ENCODE measurements around the gene TBCB.
"Not testable (repeated sequence)": the region's sequence is repeated elsewhere in the genome, so short reads cannot be mapped to it uniquely, and the experiment has no call there.

TBCB gene

DNA sequence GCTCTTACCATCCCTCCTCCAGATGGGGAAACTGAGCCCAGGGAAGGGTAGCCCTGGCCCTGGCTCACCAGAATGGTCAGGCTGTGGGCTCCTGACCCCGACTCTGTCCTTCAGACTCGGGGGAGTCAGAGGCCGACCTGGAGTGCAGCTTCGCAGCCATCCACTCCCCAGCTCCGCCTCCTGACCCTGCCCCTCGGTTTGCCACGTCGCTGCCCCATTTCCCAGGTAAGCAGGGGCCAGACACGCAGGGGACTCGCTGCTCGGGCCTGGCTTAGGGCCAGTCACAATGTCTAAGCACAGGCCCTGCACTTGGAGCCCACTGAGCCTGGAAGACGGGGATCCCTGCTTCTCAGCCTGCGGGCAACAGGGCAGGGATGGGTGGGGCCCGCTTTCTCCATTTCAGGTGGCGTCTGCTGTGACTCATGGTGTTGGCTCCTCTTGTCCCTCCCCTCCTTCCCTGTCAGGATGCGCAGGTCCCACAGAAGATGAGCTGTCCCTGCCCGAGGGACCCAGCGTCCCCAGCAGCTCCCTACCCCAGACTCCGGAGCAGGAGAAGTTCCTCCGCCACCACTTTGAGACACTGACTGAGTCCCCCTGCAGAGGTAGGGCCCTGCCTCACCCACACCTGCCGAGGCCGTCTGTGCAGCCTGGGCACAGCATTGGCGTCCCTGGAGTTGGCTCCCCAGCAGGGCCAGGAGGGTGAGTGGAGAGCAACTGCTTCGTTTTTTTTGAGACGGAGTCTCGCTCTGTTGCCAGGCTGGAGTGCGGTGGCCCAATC is 13.5 kb upstream of the TBCB start:
- no peak for DNase-seq (ENCODE audit: low read depth)

DNA sequence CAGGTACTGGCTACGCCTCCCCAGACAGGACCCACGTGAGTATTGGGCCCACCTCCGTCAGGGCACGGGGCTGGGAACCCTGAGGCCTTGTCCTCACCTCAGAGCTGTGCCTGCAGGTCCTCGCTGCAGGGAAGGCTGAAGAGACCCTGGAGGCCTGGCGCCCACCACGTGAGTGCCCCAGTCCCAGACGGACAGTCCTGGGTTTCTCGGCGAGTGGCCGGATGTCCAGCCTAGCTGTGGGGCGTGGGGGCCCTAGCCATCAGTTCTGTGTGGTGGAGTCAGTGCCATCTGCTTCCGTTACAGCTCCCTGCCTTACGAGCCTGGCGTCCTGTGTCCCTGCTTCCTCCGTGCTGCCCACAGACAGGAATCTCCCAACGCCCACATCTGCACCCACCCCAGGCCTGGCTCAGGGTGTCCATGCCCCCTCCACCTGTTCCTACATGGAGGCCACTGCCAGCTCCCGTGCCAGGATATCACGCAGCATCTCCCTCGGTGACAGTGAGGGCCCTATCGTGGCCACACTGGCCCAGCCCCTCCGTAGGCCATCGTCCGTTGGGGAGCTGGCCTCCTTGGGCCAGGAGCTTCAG is 12.1 kb upstream of the TBCB start:
- DNase-seq (ENCODE audit: low read depth): no peak

DNA sequence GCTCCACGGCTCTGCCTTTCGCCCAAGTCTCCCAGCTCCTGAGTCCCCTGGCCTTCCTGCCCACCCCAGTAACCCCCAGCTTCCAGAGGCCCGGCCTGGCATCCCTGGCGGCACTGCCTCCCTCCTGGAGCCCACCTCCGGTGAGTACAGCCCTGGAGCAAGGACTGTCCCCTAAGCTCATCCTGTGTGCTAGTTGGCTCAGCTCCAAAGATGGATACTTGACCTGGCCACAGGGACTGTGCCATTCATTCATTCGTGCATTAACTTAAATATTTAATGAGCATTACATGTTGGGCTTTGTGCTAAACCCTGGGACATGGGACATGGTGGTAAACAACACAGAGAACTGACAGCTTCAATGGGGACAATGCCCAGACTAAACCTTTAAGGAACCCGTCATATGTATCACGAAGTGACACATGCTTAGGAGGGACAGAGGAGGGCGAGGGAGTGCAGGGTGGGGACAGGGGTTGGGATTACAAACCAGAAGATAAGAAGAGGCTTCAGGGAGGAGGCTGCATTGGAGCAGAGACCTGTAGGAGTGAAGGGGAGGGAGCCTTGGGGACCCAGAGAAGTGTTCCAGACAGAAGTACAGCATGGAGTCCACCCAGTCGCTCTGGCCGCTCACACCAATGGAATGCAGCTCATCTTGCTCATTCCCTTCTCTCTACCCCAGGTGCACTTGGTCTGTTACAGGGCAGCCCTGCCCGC is 11.3 kb upstream of the TBCB start:
- no peak for DNase-seq (ENCODE audit: low read depth)

DNA sequence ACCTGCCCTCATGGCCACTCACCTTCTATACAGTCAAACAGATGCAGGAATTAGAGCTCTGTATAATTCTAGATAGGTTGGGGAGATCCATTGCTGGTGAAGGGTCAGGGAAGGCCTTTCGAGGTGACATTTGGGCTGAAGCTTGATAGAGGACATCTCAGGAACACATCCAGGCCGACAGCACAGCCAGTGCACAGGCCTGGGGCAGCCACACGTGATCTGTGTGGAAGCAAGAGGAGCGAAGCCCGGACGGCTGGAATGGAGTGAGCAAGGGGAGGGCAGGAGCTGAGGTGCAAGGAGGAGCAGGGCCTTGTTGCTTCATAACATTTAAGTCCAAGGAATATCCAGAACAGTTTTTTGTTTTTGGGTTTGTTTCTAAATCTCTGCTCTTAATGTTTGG is 8.8 kb upstream of the TBCB start:
- no peak for DNase-seq (ENCODE audit: low read depth)

DNA sequence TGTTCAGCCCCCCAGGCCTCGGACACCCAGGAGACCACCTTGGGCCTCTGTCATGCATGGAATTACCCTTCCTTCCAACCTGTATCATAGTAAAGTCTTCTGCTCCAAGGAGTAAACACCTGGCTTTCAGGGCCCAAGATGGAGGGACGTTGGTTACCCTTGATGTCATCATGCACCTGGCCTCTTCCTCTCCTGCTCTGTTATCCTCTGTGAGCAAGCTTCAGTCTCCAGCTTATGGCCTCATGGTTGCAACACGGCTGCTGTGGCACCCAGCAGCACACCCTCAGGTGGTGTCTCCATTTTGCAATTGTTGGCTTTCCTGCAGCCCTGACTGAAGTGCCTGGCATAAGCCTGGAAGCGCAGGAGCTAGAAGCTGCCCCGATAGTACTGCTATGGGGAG is 8.3 kb upstream of the TBCB start:
- no peak for DNase-seq (ENCODE audit: low read depth)

DNA sequence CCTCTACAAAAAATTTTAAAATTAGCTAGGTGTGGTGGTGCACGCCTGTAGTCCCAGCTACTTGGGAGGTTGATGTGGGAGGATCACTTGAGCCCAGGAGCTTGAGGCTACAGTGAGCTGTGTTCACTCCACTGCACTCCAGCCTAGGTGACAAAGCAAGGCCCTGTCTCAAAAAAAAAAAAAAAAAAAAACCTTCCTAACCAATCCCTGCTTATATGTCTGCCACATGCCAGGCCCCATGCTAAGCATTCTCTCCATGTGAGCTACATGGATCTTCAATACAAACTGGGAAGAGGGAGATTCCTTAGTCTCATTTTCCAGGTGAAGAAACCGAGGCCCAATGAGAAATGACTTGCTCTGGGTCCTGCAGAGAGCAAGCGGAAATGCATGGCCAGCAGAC is 6.6 kb upstream of the TBCB start:
- DNase-seq (ENCODE audit: low read depth): no peak

DNA sequence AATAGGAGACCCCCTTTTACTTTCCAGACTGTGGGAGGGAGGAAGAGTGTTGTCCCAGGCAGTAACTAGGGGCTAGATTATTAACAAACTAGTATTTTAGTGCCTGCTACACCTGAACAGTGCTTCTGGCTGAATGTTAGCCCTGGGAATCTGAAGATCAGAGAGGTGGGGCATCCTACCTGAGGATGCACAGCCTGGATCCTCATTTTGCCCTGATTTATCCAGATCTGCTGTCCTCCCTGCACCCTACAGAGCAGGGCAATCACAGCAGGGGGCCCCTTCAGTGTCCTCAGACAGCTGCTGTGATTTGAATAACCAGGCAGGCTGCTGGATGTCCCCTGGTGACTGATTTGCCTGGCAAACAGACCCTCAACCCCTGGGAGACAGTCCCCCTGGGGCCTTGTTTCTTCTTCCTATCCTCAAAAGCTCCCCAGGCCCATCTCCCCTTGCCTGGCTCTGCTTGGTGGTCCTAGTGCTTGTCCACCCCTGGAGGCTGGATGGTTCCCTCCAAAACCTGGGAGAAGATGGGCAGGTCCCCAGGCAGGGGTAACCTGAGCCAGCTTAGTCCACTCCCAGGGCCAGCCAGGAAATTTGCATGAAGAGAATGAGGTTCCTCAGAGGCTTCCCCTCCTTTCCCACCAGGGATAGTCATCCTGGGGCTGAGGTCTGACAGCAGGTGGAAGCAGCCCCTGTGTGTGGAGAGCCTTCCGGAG is 4.6 kb upstream of the TBCB start, which contains the start of gene OVOL3:
Gene OVOL3, plus strand, starts transcription at position 657 of the 713 bp plus-strand sequence. CDS start 60 bp downstream, outside the sequence.
- no peak for DNase-seq (ENCODE audit: low read depth)

DNA sequence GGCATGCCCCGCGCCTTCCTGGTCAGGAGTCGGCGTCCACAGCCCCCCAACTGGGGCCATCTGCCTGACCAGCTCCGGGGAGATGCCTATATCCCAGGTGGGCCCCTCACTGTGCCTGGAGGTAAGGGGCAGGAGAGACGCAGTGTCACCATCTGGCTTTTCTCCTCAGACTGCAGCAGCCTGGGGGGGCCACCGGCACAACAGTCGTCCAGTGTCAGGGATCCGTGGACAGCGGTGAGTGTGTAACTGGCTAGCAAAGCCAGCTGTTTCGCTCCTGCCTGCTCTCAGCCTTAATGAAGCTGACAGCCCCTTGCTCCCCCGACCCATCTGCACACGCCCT is 4.1 kb upstream of the TBCB start:
- DNase-seq (ENCODE audit: low read depth): no peak

DNA sequence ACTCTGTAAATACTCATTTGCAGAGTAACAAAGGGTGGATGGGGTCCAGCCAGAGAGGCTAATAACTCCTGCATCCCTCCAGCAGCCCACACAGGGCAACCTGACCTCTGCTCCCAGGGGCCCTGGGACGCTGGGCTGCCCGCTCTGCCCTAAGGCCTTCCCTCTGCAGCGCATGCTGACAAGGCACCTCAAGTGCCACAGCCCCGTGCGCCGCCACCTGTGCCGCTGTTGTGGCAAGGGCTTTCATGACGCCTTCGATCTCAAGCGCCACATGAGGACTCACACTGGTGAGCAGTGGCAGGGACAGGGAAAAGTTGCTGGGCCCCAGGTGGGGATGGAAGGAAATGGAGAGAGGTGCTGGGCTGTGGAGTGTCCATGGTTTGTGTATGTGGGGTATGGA is 2.6 kb upstream of the TBCB start:
- DNase-seq (ENCODE audit: low read depth): no peak

DNA sequence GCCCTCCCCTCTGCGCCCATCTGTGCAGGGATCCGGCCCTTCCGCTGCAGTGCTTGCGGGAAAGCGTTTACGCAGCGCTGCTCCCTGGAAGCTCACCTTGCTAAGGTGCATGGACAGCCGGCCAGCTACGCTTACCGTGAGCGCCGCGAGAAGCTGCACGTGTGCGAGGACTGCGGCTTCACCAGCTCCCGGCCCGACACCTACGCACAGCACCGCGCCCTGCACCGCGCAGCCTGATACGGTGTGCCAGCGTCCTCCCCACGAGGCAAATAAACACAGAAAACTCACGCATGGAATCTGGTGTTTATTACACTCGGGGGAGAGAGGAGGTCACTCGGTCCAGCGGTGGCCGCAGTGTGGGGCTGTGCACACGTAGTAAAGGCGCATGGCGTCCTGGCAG is 1.8 kb upstream of the TBCB start:
- DNase-seq (ENCODE audit: low read depth): no peak

DNA sequence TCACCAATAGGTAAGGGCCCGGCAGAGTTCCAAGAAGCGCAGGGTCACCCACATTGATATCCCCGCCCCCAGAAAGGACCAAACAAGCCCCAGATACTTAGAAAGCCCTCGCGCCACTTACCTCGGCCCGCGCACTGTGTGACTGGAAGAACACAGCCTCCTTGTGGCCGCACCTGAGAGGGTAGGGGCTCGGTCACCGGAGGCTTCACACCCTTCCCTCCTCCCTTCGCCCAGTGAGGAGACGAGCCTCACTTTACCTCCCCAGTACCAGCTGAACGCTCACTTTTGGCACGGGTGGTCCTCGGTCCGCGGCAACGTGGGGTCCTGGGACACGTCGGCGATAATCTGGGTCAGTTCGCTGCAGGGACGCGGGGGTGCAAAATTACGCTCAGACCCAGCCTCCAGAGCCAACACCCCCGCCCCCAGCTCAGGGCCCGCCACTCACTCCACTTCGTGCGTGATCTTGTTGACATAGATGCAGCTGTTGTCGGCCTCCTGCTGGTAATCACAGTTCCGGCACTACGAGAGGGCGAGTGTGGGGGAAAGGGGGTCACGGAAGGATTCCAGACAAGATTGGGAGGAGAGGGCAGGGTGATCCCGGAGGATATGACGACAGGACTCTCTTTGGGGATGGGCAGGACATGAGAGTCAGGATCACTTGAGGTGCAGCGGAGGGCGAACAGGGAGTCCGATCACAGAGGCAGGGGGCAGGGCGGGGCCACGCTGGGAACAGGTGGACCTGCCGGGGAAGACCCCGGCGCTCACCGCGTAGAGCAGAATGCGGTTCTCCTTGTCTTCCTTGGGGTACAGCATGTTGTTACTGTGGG is 1.2 kb upstream of the TBCB start:
- DNase-seq (ENCODE audit: low read depth): no peak

DNA sequence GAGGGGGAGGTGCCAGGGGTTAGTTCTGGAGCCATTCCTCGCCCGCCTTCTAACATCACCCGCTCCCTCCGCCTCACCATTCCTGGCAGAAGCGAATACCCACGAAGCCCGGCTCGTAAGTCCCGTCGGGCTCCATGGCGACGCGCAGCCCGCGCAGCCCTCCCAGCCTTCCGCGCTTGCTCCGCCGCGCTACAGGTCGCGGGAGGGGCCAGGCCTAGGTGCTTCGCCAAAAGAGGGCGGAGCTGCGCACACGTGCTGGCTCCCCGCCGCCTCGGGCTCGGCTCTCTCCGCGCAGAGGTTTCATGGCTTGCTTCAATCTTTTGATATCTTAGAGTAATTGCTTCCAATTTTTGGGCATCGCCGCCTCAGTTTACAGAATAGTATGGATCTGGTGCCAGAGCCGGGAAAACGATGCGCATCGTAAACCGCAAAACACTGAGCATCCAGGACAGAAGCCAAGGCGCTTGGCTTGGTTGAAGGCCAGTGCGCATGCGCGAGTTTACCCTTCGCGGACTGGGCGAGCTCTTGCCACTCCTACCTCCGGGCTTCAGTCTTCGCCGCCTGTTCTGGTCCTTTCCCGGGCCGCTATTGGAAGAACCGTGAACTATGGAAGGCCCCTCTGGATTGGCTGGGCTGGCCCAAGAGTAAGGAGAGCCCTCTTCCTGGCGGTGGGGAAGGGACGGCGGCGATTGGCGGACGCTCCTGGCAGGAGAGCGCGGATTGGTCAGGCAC is 381 bp upstream of the TBCB start, which contains the start of gene POLR2I:
Gene POLR2I, minus strand, starts transcription at position 155 of the 732 bp plus-strand sequence. Its CDS starts 19 bp downstream, at position 136.
- peak; percentile 98 for DNase-seq (ENCODE audit: low read depth)

DNA sequence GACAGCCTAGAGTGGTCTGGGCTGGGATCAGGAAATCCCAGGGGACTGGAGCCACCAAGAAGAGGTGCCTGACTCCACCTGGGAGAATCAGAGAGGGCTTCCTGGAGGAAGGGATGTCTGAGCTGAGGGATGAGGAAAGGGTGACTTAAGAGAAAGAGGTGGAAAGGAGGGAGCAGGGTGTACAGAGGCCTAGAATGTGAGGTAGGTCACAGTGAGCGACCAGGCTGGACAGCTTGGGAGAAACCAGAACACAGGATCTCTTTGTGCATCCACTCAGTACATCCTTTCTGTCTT is 1.0 kb downstream of the TBCB start:
- DNase-seq (ENCODE audit: low read depth): no peak

DNA sequence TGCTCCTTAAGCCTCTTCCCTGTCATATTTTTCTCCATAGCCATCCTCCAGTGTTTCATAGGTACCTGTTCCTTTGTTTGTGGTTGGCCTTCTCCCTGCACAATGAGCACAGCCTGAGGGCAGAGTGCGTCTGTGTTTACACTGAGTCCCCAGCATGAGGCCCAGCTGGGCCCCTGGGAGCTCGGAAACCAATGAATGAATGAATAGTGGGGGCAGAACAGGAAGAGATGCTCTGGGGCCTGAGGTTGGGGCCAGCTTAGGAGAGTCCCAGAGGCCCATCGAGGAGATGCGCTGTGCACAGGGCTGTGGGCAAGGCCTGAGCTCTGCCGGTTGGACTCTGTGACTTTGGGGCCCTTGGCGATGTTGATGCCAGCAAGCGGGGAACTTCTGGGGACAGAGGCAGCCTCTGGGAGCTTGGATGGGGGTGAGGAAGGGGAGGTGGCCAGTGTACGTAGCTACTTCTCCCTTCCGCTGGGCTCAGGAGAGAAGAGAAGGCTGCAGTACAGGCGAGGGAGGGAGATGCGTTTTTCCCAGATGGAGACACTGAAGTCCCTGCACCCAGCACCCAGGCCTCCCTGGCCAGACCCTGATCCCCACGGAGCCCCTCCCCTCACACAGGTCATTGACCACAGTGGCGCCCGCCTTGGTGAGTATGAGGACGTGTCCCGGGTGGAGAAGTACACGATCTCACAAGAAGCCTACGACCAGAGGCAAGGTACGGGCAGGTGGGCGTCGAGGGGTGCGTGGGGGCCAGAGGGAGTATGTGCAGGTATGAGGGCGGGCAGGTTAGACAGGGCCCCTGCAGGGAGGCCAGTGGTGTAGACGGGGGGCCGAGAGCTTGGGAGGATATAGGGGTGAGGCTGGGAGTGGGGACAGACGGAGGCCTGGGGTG is 5.1 kb downstream of the TBCB start:
- no peak for DNase-seq (ENCODE audit: low read depth)

DNA sequence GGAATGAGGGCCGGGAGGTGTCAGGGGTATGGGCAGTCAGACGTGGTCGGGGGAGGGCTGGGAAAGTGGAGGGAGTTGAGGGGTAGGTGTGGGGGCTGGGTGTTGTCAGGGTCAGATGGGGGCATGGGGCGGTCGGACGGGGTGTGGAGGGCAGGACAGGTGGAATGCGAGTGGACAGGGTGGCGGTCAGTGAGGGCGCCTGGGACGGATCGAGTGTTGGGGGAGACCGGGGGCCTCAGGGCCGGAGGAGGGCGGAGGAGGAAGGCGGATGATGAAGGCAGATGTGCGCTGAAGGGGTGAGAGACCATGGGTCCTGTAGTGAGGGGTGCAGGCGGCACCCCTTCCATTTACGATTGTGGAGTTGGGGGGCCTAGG is 5.7 kb downstream of the TBCB start:
- DNase-seq (ENCODE audit: low read depth): no peak

DNA sequence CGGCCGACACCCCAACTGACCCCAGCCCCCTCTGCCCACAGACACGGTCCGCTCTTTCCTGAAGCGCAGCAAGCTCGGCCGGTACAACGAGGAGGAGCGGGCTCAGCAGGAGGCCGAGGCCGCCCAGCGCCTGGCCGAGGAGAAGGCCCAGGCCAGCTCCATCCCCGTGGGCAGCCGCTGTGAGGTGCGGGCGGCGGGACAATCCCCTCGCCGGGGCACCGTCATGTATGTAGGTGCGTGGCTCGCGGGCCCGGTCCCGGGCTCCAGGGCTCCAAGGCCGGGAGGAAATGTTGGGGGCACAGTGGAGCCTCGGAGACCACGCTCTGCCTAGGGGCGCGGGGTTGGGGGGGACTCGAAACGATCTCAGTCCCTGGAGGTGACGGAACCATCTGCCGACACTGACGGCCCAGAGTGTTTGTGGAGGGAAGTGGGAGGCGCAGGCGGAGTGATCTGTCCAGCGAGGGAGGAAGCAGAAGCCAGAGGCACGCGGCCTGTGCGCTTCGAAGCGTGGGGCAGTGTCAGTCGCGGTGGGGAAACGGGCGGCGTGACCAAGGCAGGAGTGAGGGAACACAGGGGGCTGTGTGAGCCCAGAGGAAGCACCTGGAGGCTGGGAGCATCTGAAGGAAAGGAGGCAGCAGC is 6.3 kb downstream of the TBCB start:
- no peak for DNase-seq (ENCODE audit: low read depth)

DNA sequence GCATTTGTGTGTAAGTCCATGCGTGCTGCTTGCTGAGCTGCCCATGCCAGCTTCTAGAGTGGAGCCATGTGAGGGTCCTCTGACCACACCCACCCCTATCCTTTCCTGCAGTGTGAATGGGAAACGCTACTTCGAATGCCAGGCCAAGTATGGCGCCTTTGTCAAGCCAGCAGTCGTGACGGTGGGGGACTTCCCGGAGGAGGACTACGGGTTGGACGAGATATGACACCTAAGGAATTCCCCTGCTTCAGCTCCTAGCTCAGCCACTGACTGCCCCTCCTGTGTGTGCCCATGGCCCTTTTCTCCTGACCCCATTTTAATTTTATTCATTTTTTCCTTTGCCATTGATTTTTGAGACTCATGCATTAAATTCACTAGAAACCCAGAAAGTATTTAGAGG is 10.3 kb downstream of the TBCB start:
- DNase-seq (ENCODE audit: low read depth): no peak

DNA sequence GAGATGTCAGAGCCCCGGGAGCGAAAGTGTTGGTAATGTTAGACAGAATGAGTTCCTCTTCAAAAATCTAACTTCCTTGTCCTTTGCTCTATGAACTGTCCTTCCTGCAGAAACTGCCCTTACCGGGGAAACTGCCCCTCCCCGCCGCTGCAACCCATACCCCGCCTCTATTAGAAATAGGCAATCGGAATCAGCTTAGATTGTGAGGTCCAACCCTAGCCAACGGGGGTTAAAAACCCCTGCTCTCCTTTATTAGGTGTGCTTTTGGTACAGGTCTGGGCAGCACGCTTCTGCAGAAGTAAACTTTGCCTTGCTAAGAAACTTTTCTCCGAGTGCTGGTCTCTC is 13.1 kb downstream of the TBCB start:
- no peak for DNase-seq (ENCODE audit: low read depth)

DNA sequence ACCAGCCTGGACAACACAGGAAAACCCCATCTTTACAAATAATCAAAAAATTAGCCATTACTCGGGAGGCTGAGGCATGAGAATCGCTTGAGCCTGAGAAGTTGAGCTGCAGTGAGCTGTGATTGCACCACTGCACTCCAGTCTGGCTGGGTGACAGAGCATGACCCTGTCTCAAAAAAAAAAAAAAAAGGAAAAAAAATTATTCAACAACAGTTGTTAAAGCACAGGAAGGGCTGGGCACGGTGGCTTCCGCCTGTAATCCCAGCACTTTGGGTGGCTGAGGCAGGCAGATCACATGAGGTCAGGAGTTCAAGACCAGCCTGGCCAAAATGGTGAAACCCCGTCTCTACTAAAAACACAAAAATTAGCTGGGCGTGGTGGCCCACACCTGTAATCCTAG is 16.0 kb downstream of the TBCB start:
- not testable (repeated sequence) for DNase-seq (ENCODE audit: low read depth)

DNA sequence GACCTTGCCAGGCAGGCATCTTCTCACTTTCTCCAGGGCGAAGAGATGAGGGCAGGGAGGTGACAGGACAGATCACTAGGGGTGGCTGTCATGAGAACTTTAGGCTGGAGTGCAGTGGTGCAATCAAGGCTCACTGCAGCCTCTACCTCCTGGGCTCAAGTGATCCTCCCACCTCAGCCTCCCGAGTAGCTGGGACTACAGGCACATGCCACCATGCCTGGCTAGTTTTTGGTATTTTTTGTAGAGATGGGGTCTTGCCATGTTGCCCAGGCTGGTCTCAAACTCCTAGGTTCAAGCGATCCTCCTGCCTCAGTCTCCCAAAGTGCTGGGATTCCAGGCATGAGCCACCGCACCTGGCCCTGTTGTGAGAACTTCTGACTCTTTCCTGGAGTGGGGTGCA is 19.6 kb downstream of the TBCB start:
- DNase-seq (ENCODE audit: low read depth): not testable (repeated sequence)
